Measurements from ENCODE around the gene PBX3.

- TF ChIP-seq BHLHE40 (IDR thresholded peaks at IDR 0.05; ENCODE audit: borderline replicate concordance) (no peak), CTBP1 (IDR thresholded peaks at IDR 0.05; ENCODE audit: borderline replicate concordance) (no peak), TARDBP (IDR thresholded peaks at IDR 0.05) (no peak)
Observed at GRCh38 chr9:125748446-125749099, 1.4 kb downstream of the PBX3 start.
